ENCODE data around the gene CFAP251.

DNA sequence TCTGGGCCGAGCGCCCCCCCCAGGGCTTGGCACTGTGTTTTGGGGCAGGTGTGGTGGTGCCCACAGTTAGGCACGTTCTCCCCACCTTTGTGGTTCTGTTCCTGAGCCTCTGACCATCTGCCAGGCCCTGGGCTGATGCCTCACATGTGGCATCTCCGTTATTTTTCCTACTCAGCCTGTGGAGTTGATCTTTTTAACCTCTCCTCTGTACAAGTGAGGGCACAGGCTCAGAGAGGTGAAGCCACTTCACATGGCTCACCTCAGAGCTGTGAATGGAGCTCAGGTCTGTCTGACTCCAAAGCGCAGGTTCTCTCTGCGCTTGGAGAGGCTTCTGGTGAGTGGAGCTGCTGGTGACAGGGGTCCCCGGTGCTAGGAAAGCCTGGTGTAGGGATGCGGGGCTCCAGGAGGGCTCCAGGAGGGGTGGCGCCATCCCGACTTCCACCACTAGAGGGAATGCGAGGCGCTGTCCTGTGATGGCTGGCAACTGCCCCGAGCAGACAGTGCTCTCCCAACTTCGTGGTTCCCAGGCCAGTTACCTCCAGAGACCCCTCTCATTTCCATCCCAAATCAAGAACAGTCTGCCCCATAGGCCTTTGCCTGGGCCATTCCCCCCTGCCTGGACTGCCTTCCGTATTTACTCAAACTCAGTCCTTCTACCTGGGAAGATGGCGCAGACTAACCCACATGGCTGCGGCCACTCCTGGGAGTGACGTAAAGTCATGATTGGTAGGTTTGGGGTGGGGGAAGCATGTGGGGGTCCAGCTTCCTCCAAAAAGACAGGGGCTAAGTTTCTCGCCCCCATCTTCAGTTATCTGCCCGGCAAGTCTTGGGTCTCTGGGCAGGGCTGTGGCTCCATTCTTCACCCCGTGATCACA, 113.2 kb downstream of the CFAP251 start:
- TF ChIP-seq, protein P1, sequence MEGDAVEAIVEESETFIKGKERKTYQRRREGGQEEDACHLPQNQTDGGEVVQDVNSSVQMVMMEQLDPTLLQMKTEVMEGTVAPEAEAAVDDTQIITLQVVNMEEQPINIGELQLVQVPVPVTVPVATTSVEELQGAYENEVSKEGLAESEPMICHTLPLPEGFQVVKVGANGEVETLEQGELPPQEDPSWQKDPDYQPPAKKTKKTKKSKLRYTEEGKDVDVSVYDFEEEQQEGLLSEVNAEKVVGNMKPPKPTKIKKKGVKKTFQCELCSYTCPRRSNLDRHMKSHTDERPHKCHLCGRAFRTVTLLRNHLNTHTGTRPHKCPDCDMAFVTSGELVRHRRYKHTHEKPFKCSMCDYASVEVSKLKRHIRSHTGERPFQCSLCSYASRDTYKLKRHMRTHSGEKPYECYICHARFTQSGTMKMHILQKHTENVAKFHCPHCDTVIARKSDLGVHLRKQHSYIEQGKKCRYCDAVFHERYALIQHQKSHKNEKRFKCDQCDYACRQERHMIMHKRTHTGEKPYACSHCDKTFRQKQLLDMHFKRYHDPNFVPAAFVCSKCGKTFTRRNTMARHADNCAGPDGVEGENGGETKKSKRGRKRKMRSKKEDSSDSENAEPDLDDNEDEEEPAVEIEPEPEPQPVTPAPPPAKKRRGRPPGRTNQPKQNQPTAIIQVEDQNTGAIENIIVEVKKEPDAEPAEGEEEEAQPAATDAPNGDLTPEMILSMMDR (conservative IDR thresholded peaks at IDR 0.05; ENCODE audit: low read depth, low read length): peak; percentile 72
- TF ChIP-seq EZH2 (IDR thresholded peaks at IDR 0.05; ENCODE audit: borderline replicate concordance, low read depth, low read length, poor library complexity, severe bottlenecking): no peak
